Sigmoid colon (tissue), 4 donors: Measurements from ENCODE around the gene HRC.
"Not testable (repeated sequence)": the region's sequence is repeated elsewhere in the genome, so short reads cannot be mapped to it uniquely, and the experiment has no call there.

Experiments
- POLR2A ChIP-seq, 2 donors: fragments of 450-650 bp; IDR thresholded peaks; one replicate each; pipeline ENCODE4 v1.6.1; 2016; ENCODE audit warnings: antibody characterized with exemption in 2 of 2, mild to moderate bottlenecking in 2 of 2, moderate library complexity in 2 of 2
- POLR2AphosphoS5 ChIP-seq, 4 donors: sonication (generic); formaldehyde crosslinking; IDR thresholded peaks; one replicate each; pipeline ENCODE4 v1.6.1; 2017; ENCODE audit warnings: antibody characterized with exemption in 4 of 4
- TF ChIP-seq, protein P1 (sequence below), 4 experiments: fragments of 450-650 bp in 3 of 4; fragments of 200-600 bp in 1 of 4; IDR thresholded peaks; one replicate each; pipeline ENCODE4 v1.5.1; 2016 to 2019; ENCODE audit warnings: antibody characterized with exemption in 4 of 4, mild to moderate bottlenecking in 3 of 4, moderate library complexity in 2 of 4

DNA sequence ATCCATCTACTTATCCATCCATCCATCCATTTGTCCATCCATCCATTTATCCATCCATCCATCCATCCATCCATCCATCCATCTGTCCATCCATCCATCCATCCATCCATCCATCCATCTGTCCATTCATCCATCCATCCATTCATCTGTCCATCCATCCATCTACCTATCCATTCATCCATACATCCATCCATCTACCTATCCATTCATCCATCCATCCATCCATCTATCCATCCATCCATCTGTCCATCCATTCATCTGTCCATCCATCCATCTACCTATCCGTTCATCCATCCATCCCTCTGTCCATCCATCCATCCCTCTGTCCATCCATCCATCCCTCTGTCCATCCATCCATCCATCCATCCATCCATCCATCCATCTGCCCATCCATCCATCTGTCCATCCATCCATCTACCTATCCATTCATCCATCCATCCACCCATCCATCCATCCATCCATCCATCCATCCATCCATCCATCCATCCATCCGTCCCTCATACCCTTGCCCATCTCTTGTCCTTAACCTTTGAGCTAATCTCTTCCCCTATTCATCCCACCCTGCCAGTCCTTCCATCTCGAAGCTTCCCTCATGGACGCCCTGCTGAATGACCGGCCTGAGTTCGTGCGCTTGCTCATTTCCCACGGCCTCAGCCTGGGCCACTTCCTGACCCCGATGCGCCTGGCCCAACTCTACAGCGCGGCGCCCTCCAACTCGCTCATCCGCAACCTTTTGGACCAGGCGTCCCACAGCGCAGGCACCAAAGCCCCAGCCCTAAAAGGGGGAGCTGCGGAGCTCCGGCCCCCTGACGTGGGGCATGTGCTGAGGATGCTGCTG lies 27.0 kb upstream of the HRC start:
- TF ChIP-seq, protein P1, sequence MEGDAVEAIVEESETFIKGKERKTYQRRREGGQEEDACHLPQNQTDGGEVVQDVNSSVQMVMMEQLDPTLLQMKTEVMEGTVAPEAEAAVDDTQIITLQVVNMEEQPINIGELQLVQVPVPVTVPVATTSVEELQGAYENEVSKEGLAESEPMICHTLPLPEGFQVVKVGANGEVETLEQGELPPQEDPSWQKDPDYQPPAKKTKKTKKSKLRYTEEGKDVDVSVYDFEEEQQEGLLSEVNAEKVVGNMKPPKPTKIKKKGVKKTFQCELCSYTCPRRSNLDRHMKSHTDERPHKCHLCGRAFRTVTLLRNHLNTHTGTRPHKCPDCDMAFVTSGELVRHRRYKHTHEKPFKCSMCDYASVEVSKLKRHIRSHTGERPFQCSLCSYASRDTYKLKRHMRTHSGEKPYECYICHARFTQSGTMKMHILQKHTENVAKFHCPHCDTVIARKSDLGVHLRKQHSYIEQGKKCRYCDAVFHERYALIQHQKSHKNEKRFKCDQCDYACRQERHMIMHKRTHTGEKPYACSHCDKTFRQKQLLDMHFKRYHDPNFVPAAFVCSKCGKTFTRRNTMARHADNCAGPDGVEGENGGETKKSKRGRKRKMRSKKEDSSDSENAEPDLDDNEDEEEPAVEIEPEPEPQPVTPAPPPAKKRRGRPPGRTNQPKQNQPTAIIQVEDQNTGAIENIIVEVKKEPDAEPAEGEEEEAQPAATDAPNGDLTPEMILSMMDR (IDR thresholded peaks at IDR 0.05) = not testable (repeated sequence)
- TF ChIP-seq POLR2A, POLR2AphosphoS5 (IDR thresholded peaks at IDR 0.05): not testable (repeated sequence)
